Activated T-helper 1 cell treated with anti-CD3 and anti-CD28 coated beads, Interleukin-2, amount 50 U/mL, for 16 hours (primary cell): Measurements from ENCODE around the gene CHCHD10.

Experiments used
- DNase-seq, 2 donors: peaks; one replicate each; pipeline ENCODE4 v3.0.0-alpha.2; 2020; ENCODE audit warnings: low read depth in 1 of 2, low spot score in 1 of 2

Gene CHCHD10

DNA sequence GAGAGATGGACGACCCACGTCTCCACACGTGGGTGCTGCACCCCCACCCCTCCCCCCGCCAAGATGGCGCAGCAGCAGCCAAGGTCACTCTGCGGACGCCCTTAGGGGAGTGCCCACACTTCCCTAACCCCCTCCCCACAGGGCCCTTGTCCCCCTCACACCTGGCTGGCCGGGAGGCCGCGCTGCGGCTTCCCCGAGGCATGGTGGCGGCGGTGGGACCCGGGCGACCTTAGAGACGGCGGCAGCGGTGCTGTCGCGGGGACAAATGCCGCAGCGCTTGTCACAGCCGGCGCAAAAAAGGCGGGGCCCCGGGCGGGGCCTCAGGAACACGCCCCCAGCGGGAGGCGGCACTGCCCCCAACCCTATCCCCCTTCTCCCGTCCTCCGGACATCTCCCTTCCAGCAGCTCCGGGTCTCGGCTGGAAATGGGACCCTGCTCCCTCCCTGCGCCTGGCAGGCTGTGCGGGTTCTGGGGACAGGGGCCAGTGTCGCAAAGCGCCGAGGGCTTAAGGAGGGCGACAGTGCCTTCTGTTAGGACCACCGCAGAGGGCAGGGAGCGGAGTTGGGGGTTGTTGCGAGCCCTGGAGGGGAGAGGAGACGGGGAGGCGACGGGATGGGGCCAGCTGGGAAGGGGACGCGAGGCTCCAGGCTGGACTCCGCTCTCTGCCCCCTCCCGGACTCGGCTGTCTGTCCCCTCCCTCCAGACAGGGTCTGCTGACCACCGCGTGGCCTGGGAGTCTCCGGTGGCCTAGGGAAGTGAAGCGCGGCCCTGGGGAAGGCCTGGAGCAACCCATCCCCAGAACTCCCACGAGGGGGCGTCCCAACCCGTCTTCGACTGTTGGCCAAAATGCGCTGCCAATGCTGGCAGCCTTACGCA lies at the start of gene CHCHD10:
CHCHD10 (minus strand) TSS at position 300 of the 876 bp plus-strand sequence; CDS start at position 202, 98 bp downstream.
- peak; percentile 47 to 63 for DNase-seq

GRCh38 chr22:23817146-23817545 lies 49.4 kb upstream of the CHCHD10 start:
- no peak for DNase-seq

DNA sequence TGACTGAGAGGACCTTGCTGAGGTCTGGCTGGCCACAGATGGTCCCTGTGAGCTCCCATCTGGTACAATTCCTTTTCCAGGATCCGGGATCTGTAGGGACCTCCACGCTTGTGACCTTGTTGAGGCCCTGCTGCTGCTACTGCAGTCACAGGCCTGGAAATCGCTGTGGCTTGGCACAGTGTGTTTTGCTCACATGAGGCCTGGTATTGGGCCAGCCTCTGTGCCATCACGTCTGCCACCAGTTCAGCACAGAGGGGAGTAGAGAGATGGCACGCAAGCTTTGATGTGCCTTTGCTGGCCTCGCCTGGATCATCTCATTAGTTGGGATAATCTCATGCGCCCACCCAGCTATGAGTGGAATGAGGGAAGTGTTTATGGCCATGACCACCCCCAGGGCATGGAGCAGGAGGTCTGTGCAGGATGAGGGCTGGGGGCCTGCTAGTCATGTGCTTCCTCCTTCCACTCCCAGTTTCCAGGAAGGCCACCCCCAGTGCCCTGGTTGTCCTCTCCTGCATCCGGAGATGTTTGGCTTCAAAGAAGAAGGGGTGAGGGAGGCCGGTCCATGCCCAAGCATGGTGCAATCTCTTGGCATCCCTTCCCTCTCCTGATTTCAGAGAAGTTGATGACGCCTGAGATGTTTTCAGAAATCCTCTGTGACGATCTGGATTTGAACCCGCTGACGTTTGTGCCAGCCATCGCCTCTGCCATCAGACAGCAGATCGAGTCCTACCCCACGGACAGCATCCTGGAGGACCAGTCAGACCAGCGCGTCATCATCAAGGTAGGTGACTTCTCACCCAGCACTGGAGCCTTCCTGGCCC lies 48.6 kb upstream of the CHCHD10 start:
- no peak for DNase-seq

DNA sequence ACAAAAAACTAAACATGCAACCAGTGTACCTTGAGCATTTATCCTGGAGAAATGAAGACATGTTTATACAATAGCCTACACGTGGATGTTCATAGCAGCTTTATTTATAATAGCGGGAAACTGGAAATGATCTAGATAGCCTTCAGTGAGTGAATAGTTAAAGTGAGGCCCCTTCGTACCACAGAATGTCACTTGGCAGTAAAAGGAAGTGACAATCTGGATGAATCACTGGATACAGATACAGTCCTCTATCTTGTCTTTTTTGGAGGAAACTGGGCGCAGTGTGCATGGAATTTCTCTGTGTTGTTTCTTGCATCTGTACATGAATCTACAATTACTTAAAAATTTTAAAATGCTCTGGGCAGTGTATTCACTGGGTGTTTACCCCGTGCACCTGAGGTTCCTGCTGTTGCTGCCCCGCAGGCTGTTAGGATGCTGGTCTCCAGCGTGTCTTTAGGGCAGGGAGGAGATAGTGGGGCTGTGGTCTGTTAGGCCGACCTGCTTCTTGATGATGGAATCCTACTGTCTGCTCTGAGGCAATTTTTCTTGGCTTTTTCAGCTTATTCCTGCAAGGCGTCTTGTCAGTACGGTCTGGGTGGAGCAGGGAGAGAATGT lies 47.9 kb upstream of the CHCHD10 start:
- DNase-seq = no peak

- no peak for DNase-seq
These were observed 44.6 kb upstream of the CHCHD10 start for GRCh38 chr22:23812378-23812777.

- DNase-seq = no peak
These were observed 39.1 kb upstream of the CHCHD10 start for GRCh38 chr22:23806837-23807236.

- no peak for DNase-seq
These were observed 37.1 kb upstream of the CHCHD10 start for GRCh38 chr22:23804781-23805291.

- DNase-seq = no peak
These were observed 35.4 kb upstream of the CHCHD10 start for GRCh38 chr22:23803001-23803819.

- no peak for DNase-seq
These were observed 34.2 kb upstream of the CHCHD10 start for GRCh38 chr22:23801886-23802377.

DNA sequence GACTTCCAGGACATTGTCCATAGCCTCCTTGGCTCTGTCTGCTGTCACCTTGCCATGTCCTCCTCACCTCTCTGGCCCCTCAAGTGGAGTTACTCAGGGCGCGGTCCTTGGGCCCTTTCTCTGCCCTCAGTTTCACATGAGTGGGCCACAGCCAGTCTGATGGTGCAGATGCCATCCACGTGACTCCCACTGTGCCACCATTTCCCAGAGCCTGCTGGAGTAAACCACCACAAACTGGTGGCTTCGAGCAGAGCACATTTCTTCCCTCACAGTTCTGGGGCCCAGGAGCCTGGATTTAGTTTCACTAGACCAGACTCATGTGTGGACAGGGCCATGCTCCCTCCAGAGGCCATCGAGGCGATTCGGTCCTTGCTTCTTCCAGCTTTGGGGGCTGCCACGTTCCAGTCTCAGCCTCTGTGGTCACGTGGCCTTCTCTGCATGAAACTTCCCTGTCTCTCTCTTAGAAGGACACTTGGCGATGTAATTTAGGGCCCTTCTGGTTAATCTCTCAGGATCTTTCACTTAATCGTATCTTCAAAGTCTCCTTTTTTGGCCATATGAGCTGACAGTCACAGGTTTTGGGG lies 33.6 kb upstream of the CHCHD10 start:
- no peak for DNase-seq

DNA sequence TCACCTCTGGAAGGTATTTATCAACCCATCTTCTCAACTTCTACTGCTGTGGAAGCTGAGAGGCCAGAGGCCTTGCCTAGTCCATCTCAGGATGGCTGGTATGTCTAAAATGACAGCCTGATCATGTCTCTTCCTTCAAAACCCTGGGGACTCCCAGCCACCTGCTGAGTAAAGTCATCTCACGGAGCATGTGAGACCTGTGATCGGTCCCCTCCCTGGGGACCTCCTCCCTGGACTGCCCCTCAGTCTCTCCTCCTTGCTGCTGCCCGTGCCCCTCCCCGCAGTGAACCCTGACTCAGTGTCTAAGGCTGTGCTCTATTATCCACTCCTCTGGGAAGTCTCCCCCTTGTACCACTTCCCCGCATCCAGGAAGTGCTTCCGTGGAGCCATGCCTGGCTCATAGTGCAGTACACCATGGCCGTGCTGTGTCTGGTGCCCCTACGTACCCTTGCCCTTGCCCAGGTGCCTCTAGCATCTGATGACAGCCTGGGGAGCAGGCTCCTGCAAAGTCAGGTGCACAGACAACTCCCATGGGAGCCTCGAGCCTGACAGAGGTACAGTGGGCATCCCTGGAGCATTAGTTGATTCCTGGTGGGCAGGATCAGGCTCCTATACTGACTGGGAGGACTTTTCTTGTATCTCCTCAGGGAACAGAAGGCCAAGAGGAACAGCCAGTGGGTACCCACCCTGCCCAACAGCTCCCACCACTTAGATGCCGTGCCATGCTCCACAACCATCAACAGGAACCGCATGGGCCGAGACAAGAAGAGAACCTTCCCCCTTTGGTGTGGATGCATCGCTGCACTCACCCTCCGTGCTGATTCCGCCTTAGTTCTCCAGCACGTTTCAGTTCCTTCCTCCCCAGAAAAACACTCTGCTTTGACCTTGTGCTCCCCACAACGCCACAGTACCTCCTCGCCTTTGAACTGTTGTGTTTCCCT lies 32.8 kb upstream of the CHCHD10 start:
- DNase-seq = no peak

GRCh38 chr22:23796461-23796860 lies 28.7 kb upstream of the CHCHD10 start:
- DNase-seq = no peak

DNA sequence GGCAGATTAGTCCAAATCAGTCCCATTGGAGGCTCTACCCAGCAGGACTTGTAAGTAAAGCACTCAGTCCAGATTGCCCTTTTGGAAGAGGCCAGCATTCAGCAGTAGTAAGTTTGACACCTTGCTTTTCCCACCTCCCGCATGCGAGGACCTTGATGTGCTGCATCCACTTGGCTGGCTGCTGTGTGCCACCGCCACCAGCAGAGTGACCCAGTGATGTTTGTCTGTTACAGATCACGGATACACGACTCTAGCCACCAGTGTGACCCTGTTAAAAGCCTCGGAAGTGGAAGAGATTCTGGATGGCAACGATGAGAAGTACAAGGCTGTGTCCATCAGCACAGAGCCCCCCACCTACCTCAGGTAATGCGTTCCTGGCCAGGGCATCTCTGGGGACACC lies 25.6 kb upstream of the CHCHD10 start:
- no peak for DNase-seq

GRCh38 chr22:23791738-23792645 lies 24.2 kb upstream of the CHCHD10 start:
- no peak for DNase-seq

DNA sequence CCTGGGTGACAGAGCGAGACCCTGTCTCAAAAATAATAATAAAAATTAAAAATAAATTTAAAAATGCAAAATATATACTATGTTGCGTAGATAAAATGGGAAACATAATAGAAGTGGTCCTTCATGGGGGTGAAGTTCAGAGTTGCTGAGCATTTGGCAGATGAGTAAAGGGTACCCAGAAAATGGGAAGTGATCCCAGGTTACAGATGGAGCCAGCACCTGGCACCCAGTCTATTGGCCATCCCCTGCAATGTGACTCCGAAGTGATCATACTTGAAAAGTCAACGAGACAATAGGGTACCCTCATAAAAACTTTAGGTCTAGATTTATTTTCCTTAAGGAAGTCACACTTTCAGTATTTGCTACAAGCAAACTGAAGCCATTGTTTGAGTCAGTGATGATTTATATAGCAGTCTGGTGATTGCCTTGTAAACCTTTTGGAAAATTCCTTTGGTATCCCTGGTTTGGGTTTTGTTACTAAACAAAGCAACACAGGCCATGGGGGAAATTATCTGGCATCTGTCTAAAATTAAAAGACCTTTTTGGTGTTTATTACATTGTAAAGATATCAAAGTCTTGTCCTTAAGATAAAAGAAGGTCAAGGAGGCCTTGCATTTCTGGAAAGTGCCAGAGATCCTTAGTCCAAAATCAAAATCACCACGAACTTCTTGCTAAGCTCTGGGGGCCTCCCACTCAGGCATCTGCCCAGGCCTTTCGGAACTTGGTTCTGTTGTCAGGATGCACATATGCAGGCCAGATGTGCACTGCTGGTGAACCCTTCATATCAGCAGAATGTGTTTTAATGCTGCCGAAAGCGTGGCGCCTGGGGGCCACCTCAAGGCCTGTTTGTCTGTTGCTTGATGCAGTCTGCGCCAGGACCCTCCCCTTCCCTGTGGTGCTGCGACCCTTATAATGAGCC lies 23.3 kb upstream of the CHCHD10 start:
- no peak for DNase-seq

GRCh38 chr22:23789638-23790037 lies 21.9 kb upstream of the CHCHD10 start:
- DNase-seq = no peak

DNA sequence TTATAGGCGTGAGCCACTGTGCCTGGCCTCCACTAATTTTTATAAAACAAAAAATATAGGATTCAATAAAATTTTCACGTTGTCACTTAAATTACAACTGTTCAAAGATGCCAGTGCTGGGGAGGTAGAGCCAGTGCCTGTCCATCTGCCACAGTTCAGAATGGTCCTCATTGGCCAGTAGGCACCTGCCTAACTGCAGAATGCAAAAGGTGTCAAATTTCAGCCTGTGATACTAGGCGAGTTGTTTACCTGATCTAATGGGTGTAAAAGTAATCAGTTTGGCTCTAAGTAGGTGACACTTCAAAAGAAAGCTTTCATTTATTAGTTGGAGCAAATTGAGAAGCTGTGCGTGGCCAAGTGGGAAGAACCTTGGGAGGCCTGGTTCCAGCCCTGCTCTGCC lies 21.3 kb upstream of the CHCHD10 start:
- no peak for DNase-seq
